Gastrocnemius medialis (tissue), 4 donors: ENCODE data around the gene ZNF2.

Experiments
- CTCF ChIP-seq, 5 experiments: fragments of 450-650 bp in 3 of 5; fragments of 200-600 bp in 2 of 5; sonication (generic) in 2 of 5; IDR thresholded peaks in 4 of 5; conservative IDR thresholded peaks in 1 of 5; 1 replicate in 4 of 5; 2 replicates in 1 of 5; pipeline ENCODE4 v1.5.1; 2016 to 2019; ENCODE audit warnings: antibody characterized with exemption in 5 of 5, mild to moderate bottlenecking in 3 of 5, moderate library complexity in 3 of 5
- POLR2A ChIP-seq, 2 donors: fragments of 450-650 bp; IDR thresholded peaks; one replicate each; pipeline ENCODE4 v1.6.1; 2017; ENCODE audit warnings: antibody characterized with exemption in 2 of 2, mild to moderate bottlenecking in 2 of 2, moderate library complexity in 2 of 2

GRCh38 chr2:95204396-95204795 lies 38.8 kb downstream of the ZNF2 start:
- TF ChIP-seq CTCF (IDR thresholded peaks at IDR 0.05 in 4 of 5, conservative IDR thresholded peaks at IDR 0.05 in 1 of 5): no peak
- TF ChIP-seq POLR2A (IDR thresholded peaks at IDR 0.05): no peak
